Caki2 (cell line): ENCODE measurements around the gene FNIP2. TPM values are rescaled to one million over a fixed set of nuclear protein-coding genes. Genes with fewer than 3 reads are reported as not detected.
"Not testable (repeated sequence)": the region's sequence is repeated elsewhere in the genome, so short reads cannot be mapped to it uniquely, and the experiment has no call there.

Experiments used
- DNase-seq: peaks from one replicate; pipeline ENCODE4 v3.0.0-alpha.2; 2015; ENCODE audit warnings: low read depth
- in situ Hi-C: cut with HindIII; loops from 2 replicates; pipeline ENCODE4 v1.10.0; 2016; ENCODE audit warnings: low sequenced_read_pairs, low pct_unique_long_range_greater_than_20kb, mixed read lengths
- total RNA-seq: library from RNA; depleted of rRNA; stranded (reverse); fragments of >200 nt; shearing (Covaris generic); gene quantifications from 2 replicates; pipeline ENCODE4 v1.2.3, GENCODE V29; 2014; ENCODE audit warnings: low replicate concordance

The FNIP2 gene
- total RNA-seq, 1 experiment from 2014 or later = 43.5 TPM

DNA sequence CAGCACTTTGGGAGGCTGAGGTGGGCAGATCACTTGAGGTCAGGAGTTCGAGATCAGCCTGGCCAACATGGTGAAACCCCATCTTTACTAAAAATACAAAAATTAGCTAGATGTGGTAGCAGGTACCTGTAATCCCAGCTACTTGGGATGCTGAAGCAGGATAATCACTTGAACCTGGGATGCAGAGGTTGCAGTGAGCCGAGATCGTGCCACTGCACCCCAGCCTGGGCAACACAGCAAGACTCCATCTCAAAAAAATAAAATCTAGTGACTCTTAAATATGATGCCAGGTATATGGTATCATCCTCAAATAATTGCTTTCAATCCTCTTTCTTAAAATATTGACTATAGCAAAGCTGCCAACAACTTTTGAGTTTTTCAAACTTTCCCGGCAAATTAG is 40.4 kb downstream of the FNIP2 start:
- in situ Hi-C loops, DNase-seq: not testable (repeated sequence)

DNA sequence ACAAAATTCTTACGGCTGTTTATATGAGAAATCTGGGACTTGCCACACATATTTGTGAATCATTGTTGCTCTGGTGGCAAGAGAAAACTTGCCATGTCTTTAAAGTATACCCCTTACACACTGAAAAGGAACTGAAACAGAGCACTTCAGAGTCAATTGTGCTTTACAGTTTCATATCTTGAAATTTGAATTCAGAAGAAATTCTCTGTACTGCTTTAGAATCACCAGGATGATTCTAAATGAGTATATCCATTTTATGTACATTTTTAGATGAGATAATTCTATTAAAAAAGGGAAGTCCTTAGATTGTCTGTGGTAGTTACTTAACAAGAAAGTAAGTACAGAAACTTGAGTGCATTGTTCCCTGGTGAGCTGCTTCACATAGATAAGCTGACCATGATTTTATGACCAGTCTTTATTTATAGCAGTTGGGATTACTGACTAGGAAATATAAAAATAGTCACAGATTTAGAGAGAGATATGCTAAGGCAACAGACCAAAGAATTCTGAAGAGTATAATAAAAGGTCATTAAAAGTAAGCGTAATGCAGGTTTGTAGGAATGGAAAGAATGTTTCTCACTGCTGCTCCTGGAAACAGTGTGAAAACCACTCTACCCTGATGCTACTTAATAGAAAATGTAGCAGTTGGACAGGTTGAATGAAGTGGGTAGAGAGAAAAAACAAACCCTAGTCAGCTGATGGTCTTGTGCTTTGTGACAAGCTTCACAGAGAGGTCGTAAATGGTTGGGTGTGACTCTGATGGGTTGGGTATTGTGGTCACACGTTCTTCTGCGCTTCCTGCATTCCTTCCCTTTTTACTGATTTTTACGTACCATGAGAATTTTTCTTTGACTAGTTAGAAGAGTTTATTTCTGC is 41.0 kb downstream of the FNIP2 start:
- DNase-seq = peak; percentile 99
- in situ Hi-C loops = no loop called here

DNA sequence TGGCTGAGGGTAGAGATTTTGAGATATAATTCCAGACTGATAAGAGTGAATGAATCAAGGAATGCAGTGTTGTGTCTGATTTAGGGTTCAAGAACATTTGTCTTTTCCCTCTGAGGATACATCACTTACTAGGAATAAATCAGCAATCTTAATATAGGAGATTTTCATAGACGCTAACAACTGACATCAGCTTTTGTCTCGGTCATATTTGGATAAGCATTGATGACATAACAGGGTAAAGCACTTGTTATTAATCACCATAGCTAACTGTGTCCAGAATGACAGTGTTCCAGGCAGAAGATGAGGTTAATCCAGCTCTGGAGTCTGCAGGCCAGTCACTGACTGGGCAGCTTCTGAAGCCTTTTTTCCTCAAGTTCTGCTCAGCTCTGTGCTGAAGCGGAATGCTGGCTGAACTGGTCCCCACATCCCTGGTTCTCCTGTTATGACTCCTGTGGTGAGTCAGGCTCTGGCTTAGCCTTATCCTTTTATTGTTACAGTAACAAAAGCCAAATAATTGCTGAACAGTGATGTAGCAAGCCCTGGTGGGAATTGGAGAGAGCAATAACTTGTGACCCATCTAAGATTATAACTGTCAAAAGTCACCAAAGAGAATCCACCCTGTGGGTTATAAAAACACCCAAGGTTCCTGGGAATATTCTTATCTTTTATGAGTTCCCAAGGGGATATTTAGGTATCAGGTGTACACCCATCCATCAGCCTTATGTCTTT is 41.8 kb downstream of the FNIP2 start:
- DNase-seq = peak; percentile 95
- in situ Hi-C loops = no loop called here

DNA sequence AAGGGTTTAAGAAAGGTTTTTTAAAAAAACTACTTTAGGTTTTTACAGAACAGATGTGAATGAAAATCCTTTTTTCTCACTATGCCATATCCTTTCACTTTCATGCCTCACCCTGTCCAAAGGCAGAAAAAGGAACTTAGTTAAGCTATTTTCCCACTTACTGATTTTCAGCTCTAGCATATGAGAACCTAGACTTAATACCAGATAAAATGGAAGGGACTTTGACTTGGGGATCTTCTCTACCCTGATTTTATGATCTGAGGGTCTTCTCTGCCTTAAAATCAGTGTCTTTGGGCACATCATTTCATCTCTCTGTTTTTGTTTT is 42.4 kb downstream of the FNIP2 start:
- no peak for DNase-seq
- in situ Hi-C loops = no loop called here

DNA sequence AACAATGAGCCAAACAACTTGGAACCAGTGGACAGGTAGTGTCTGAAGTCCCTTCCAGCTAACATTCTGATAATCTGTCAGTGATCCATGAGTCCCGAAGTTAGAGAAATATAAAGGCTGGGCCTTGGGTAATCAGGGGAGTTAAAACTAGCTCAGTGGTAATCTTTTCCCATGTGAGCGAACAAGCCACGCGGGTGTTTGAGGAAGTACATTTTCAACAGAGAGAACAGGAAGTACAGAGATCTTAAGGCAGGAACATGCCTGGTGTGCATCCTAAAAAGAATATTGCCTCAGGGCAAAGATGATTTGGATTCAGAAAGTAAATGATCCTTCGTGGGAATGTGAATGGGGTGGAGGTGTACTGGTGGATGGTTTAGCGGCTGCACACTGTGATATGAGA is 42.9 kb downstream of the FNIP2 start:
- DNase-seq = peak; percentile 57
- in situ Hi-C loops = no loop called here

DNA sequence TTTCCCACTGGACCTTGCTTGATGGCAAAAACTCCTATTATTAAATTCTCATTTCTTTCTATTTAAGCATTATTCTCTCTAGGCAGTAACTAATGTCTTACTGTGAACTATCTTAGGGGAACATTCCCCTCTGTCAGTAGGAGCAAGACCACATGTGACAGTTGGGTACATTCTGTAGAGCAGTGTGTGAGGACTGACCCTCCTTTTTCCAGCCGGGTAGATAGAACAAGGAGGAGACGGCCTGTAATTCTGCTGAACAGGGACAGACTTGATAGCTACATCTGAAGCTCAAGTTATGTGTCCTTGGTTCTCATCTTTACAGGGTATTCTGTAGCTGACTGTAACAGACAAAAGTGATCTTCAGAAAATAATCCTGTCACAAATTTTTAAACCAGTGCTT is 43.3 kb downstream of the FNIP2 start:
- in situ Hi-C loops = no loop called here
- DNase-seq = no peak

DNA sequence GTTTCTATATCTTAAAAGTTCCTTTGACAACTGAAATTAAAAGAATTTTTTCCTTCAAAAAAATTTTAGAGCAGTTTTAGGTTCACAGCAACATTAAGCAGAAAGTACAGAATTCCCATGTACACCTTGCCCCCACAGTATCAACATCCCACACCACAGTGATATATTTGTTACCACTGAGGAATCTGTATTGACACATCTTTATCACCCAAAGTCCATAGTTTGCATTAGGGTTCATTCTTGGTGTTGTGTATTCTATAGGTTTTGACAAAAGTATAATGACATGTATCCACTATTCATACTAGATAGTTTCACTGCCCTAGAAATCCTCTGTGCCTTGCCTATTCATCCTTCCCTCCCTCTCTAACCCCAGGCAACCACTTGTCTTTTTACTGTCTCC is 43.7 kb downstream of the FNIP2 start:
- in situ Hi-C loops = no loop called here
- DNase-seq = no peak

DNA sequence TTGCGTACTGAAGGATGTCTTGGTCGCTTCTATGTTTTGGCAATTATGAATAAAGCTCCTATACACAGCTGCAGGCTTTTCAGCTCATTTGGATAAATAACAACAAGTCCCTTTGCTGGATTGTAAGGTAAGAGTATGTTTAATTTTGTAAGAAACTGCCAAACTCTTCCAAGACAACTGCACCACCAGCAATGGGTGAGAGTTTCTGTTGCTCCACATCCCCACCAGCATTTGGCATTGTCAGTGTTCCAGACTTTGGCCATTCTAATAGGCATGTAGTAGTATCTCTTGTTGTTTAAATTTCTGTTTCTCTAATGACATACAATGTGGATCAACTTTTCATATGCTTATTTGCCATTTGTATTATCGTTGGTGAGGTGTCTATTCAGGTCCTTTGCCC is 44.3 kb downstream of the FNIP2 start:
- in situ Hi-C loops = no loop called here
- no peak for DNase-seq

DNA sequence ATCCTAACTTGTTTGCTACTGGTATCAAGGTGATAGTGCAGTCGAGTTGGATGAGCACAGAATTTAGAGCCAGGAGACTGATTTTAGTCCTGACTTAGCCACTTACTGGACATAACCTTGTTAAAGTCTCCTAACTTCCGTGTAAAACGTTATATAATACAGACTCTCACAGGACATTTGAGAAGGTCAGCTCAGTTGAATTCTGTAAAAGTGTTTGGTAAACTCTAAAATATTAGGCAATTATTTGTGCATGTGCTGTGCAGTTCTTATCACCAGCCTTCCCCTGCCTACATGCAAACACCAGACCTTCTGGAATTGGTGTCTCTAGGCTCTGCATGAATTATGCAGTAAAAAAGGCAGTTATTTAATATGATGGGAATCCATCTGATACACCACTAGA is 45.4 kb downstream of the FNIP2 start:
- in situ Hi-C loops = no loop called here
- DNase-seq = no peak

DNA sequence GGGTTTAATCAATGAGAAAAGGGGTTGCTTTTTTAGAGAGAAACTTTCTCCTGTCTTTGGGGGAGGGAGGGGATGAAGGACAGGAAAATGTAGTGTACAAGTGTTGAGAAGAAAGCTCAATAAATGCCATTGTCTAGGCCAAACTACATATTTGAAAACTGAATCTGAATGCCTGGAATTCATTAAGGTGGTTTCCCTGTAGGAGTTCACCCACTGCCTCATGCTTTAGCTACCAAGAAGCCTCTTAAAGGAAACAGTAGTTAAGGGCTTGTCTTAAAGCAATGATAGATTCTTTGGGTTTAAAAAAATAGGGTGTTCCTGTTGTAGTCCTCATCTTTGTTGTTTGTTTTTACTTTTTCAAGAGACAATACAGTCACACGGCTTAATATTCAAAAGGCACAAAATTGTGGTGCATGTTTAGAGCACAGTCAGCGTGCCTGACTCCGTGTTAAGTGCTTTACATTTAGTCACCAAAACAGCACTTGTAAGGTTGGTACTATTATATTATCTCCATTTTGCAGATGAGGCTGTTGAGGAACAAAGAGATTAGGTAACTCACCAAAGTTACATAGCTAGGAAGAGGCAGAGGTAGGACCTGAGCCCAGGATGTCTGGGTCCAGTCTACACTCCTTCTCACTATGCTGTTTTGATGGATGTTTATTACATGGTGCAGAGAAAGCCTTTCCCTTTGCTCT is 46.0 kb downstream of the FNIP2 start:
- in situ Hi-C loops = no loop called here
- DNase-seq = no peak

DNA sequence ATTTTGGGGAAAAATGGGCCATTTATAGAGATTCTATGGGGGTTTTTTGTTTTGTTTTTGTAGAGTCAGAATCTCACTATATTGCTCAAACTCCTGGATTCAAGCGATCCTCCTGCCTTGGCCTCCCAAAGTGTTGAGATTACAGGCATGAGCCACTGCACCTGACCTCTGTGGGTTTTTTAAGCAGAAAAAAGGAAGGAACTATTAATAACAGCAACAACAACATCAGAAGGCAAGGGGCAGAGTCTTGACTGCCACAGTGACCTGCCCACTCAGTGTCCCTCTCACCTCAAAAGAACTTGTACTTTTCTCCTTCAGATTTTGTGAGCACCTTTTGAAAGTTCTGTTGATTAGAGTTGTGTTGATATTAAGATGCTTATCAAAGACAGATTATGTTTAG is 48.1 kb downstream of the FNIP2 start:
- in situ Hi-C loops = no loop called here
- no peak for DNase-seq

DNA sequence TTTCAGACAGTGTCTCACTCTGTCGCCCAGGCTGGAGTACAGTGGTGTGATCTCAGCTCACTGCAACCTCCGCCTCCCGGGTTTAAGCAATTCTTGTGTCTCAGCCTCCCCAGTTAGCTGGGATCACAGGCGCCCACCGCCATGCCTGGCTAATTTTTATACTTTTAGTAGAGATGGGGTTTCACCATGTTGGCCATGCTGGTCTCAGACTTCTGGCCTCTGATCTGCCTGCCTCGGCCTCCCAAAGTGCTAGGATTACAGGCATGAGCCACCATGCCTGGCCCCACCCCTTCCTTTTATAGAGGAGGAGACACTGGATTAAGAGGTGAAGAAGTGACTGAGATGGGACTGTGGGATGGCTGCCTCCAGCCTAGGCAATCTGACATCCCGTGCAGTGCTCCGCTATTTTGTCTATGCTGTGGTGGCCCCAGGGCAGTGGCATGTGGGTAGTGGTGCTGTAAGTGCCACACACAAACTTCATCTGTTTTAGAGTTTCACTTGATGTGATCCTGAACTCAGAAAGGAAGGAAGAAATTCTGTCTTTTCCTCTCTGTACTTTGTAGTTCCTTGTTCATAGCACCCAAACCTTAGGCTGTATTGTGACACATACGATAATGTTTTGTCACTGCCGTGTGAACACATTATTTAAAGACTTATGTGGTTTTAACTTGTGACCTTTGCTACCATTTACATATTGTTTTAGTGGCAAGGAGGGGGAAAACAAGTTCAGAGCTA is 48.9 kb downstream of the FNIP2 start:
- peak; percentile 65 for DNase-seq

DNA sequence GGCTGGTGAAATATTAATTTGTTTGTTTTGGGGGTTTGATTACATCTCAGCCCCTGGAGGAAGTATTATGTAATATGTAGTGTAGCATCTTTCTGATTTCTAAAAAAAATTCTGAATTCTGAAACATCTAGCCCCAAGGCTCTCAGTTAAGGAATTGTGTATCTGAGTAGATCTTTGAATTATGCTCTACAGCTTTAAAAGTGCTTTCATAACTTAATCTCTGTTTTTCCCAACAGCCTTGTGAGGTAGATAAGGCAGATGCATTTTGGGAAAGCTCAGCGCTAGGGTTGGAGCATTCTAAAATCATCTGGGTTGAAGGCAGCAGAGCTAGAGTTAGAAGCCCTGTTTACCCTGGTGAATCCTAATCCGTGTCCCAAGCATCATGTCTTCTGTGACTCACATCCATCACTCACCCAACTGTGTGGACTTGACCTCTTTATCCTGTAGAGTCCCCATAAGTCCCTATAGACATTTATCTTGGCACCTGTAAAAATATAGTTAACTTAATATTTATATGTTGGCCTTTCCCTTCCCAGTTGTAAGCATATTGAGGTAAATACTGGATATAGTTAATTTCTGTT is 49.8 kb downstream of the FNIP2 start:
- DNase-seq = no peak
- in situ Hi-C loops = no loop called here

More for the DNA sequence above, 48.9 kb downstream of the FNIP2 start:
- in situ Hi-C loops = no loop called here

DNA sequence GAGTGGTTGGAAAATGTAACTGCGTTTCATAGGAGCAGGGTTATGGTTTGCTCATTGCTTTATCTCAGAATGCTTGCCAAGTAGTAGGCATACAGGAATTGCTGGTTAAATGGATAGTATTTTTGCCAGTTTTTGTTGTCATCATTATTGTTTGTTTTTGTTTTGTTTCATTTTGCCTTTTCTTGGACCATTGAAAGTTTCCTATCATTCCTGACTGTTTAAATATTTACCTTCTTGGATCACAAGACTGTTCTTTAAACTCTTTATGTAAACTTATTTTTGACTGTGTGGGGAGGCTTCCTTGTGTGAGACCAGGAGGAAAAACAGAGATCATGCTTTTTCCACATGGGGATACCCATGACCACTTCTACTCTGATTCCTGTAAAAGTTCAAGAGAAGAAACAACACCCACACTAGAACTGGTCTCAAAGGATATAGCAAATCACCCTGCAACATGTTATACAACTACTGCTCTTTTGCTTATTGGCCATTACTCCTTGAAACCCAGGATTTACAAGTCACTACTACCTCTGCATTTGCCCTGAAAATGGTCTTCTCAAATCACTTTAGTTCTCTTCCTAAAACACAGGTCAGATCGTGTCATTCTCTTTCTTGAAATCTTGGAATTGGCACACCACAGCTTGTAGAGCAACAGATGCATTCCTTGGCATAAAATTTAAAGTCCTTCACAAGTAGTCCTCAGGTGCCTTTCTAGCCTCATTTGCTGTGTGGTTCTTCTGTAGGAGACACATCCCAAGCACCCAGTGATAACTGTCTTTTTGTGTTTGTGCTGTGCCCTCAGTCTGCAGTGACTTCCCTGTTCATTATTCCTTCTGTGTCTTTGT is 51.3 kb downstream of the FNIP2 start:
- DNase-seq = peak; percentile 31
- in situ Hi-C loops = no loop called here

DNA sequence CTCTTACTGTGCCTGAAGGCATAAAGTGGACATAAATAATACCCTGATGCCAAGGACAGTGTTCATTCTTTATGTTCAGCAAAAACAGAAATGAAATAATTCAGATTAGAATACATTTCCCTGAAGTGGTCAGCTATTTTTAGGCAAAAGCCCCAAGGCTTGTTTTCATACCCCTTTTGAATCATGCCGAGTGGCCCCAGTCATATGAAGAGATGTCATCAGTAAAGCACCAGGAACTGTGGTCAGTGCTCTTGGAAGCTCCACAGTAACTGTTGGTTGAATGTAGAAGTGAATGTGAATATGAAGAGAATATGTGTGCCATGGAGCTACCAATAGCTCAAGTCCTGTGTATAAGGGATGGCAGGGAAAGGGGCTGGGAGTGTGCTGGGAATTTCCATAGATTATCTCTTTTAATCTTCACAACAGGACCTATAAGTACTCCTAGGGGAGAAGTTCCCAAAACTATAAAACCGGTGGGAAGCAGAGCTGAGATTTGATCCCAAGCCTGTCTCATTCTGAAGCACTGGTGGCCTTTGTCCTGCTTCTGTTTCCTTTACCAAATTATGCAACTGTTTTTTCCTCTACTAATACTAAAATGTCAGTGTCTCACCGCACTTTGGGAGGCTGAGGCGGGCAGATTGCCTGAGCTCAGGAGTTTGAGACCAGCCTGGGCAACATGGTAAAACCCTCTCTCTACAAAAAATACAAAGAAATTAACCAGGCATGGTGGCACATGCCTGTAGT is 52.6 kb downstream of the FNIP2 start:
- no peak for DNase-seq
- in situ Hi-C loops = no loop called here

DNA sequence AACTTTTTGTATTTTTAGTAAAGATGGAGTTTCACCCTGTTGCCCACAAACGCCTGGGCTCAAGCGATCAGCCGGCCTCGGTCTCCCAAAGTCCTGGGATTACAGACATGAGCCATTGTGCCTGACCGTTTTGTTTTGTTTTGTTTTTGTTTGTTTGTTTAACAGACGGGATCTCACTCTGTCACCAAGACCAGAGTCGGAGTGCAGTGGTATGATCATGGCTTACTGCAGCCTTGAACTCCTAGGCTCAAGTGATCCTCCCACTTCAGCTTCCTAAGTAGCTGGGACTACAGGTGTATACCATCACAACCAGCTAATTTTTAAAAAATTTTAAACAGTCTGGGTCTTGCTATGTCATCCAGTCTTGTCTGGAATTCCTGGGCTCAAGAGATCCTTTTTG is 53.5 kb downstream of the FNIP2 start:
- DNase-seq = no peak
- in situ Hi-C loops = no loop called here

DNA sequence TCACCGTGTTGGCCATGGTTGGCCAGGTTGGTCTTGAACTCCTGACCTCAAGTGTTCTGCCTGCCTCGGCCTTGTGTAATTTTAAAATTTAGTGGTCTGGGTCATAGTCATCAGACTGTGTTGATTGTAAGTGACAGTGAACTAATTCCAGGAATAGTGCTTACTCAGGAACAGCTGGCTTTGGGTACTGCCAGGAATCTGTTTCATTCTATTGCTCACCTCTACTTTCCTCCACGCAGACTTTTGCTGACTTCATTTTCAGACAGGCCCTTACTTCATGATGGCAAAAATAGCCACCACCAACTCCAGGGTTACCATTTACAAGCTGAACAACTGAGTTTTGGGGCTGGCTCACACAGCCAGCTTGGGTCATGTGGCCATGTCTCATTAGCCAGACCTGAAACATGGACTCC is 54.6 kb downstream of the FNIP2 start:
- in situ Hi-C loops = no loop called here
- DNase-seq = peak; percentile 74
